MM.1S (cell line): ENCODE results near the gene NOSIP.

Source experiments
- EZH2 ChIP-seq: fragments of 300-600 bp; sonication (generic); optimal IDR thresholded peaks from 2 replicates; pipeline ENCODE3; 2017; ENCODE audit warnings: low read depth, mild to moderate bottlenecking, antibody characterized with exemption, low read length, mixed read lengths
- TF ChIP-seq, protein P1 (sequence below): fragments of 300-600 bp; sonication (generic); IDR thresholded peaks from 2 replicates; pipeline ENCODE4 v1.5.1; 2016; ENCODE audit warnings: antibody characterized with exemption, low read length, mixed read lengths

DNA sequence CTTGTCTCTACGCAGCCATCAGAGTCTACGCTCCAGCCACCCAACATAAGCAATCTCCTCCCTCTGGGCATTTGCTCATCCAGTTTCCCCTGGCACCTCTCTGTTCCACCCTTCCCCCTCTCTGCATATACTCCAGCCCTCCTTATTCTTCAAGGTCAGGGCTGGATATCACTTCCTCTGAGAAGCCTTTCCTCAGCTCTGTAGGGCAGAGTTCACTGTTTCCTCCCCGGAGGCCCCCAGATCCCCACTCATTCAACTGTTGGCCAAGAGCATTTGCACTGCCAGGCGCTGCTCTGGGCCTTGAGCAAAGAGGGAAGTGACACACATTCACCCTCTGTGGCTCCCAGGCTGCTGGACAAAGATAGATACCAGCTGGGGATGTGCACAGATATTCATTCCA is 64.6 kb downstream of the NOSIP start:
- TF ChIP-seq, protein P1, sequence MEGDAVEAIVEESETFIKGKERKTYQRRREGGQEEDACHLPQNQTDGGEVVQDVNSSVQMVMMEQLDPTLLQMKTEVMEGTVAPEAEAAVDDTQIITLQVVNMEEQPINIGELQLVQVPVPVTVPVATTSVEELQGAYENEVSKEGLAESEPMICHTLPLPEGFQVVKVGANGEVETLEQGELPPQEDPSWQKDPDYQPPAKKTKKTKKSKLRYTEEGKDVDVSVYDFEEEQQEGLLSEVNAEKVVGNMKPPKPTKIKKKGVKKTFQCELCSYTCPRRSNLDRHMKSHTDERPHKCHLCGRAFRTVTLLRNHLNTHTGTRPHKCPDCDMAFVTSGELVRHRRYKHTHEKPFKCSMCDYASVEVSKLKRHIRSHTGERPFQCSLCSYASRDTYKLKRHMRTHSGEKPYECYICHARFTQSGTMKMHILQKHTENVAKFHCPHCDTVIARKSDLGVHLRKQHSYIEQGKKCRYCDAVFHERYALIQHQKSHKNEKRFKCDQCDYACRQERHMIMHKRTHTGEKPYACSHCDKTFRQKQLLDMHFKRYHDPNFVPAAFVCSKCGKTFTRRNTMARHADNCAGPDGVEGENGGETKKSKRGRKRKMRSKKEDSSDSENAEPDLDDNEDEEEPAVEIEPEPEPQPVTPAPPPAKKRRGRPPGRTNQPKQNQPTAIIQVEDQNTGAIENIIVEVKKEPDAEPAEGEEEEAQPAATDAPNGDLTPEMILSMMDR = no peak
- TF ChIP-seq EZH2 = no peak
